Liver (tissue), 9 donors: ENCODE data around the gene H2AZ2. TPM values are rescaled to one million over a fixed set of nuclear protein-coding genes. Genes with fewer than 3 reads are reported as not detected.

Source experiments
- DNase-seq: peaks from one replicate; pipeline ENCODE4 v3.0.0-alpha.2; 2017; ENCODE audit warnings: low spot score
- H3K27ac ChIP-seq, 2 donors: one replicate each; pipeline ENCODE4 v1.7.0; 2013; ENCODE audit warnings: inconsistent platforms in 2 of 2, low read length in 2 of 2, control low read depth in 1 of 2, low read depth in 1 of 2, mild to moderate bottlenecking in 1 of 2
- H3K27me3 ChIP-seq, 4 donors: one replicate each; pipeline versions ENCODE4 v1.6.1 to v1.7.0; 2013; ENCODE audit warnings: low read length in 3 of 4, inconsistent platforms in 1 of 4, mild to moderate bottlenecking in 1 of 4, moderate library complexity in 1 of 4; ENCODE audit not compliant: control insufficient read depth in 4 of 4, insufficient read depth in 4 of 4
- H3K36me3 ChIP-seq, 4 donors: one replicate each; pipeline versions ENCODE4 v1.6.1 to v1.7.0; 2013; ENCODE audit warnings: low read length in 3 of 4, mild to moderate bottlenecking in 3 of 4, low read depth in 1 of 4, moderate library complexity in 1 of 4; ENCODE audit not compliant: control insufficient read depth in 4 of 4, insufficient read depth in 3 of 4
- H3K4me1 ChIP-seq, 4 donors: one replicate each; pipeline versions ENCODE4 v1.6.1 to v1.7.0; 2013; ENCODE audit warnings: low read length in 3 of 4, mild to moderate bottlenecking in 3 of 4, moderate library complexity in 1 of 4; ENCODE audit not compliant: control insufficient read depth in 4 of 4, insufficient read depth in 4 of 4
- H3K4me3 ChIP-seq, 3 donors: one replicate each; pipeline versions ENCODE4 v1.6.1 to v1.7.0; 2013; ENCODE audit warnings: low read length in 3 of 3, control low read depth in 1 of 3, low read depth in 1 of 3, mild to moderate bottlenecking in 1 of 3
- H3K9ac ChIP-seq, 2 donors: one replicate each; pipeline ENCODE4 v1.7.0; 2013; ENCODE audit warnings: low read length in 2 of 2, mild to moderate bottlenecking in 2 of 2, moderate library complexity in 2 of 2, control low read depth in 1 of 2, low read depth in 1 of 2
- H3K9me3 ChIP-seq, 4 donors: one replicate each; pipeline versions ENCODE4 v1.6.1 to v1.7.0; 2013; ENCODE audit warnings: low read length in 3 of 4; ENCODE audit not compliant: control insufficient read depth in 4 of 4
- EGR1 ChIP-seq, 2 donors: IDR thresholded peaks; 2 replicates each; pipeline ENCODE4 v1.6.1; 2016 to 2018; ENCODE audit warnings: antibody characterized with exemption in 2 of 2, low read depth in 2 of 2
- FOXA2 ChIP-seq: IDR thresholded peaks from 2 replicates; pipeline ENCODE4 v1.6.1; 2016; ENCODE audit warnings: antibody characterized with exemption
- GABPA ChIP-seq, 2 donors: IDR thresholded peaks in 1 of 2; conservative IDR thresholded peaks in 1 of 2; 2 replicates each; pipeline ENCODE4 v1.6.1; 2016; ENCODE audit warnings: antibody characterized with exemption in 2 of 2, mild to moderate bottlenecking in 1 of 2, moderate library complexity in 1 of 2
- HNF4G ChIP-seq: IDR thresholded peaks from 2 replicates; pipeline ENCODE4 v1.6.1; 2016; ENCODE audit warnings: antibody characterized with exemption
- JUND ChIP-seq, 2 donors: IDR thresholded peaks; 2 replicates each; pipeline ENCODE4 v1.6.1; 2016; ENCODE audit warnings: antibody characterized with exemption in 2 of 2
- NR2F2 ChIP-seq: IDR thresholded peaks from 2 replicates; pipeline ENCODE4 v1.6.1; 2016; ENCODE audit warnings: antibody characterized with exemption
- RAD21 ChIP-seq, 2 donors: IDR thresholded peaks; 2 replicates each; pipeline ENCODE4 v1.6.1; 2016; ENCODE audit warnings: antibody characterized with exemption in 2 of 2, mild to moderate bottlenecking in 2 of 2
- RXRA ChIP-seq, 2 donors: IDR thresholded peaks; 2 replicates each; pipeline ENCODE4 v1.6.1; 2017 to 2018; ENCODE audit warnings: antibody characterized with exemption in 2 of 2, mild to moderate bottlenecking in 1 of 2
- SP1 ChIP-seq: IDR thresholded peaks from 2 replicates; pipeline ENCODE4 v1.6.1; 2018; ENCODE audit warnings: antibody characterized with exemption, mild to moderate bottlenecking
- TAF1 ChIP-seq: conservative IDR thresholded peaks from 2 replicates; pipeline ENCODE4 v1.6.1; 2016; ENCODE audit warnings: antibody characterized with exemption, mild to moderate bottlenecking
- YY1 ChIP-seq: IDR thresholded peaks from 2 replicates; pipeline ENCODE4 v1.6.1; 2016; ENCODE audit warnings: antibody characterized with exemption, mild to moderate bottlenecking
- WGBS: extraction: QIAGEN DNeasy Blood & Tissue Kit; methylation state at CpG from one replicate; pipeline ENCODE4 v1.1.7; 2013; 5-methylcytosine and 5-hydroxymethylcytosine counted together
- polyA plus RNA-seq, 2 donors: library from polyadenylated mRNA; stranded (reverse) in 1 of 2; unstranded in 1 of 2; fragments of 200-250 nt in 1 of 2; fragments of >200 nt in 1 of 2; fragmentation: Nextera tagmentation in 1 of 2; extraction: Ambion mirVana in 1 of 2; gene quantifications; one replicate each; pipeline versions ENCODE4 v1.2.1 to v1.2.3, GENCODE V29; 2013 to 2015
- total RNA-seq, 2 donors: library from RNA; depleted of rRNA; stranded (reverse); fragments of >200 nt; gene quantifications; one replicate each; pipeline ENCODE4 v1.2.3, GENCODE V29; 2014
- TF ChIP-seq, protein P1 (sequence below): IDR thresholded peaks from 2 replicates; pipeline ENCODE4 v1.6.1; 2016; ENCODE audit warnings: antibody characterized with exemption
- TF ChIP-seq, protein P2 (sequence below): IDR thresholded peaks from 2 replicates; pipeline ENCODE4 v1.6.1; 2016; ENCODE audit warnings: antibody characterized with exemption
- donor health status: healthy.
- donor health status: healthy.
- donor health status: healthy.
- donor health status: healthy.
- donor health status: healthy.

H2AZ2 gene
- total and polyA plus RNA-seq, 4 donors = 51.3 to 182 (median 69.5) TPM

DNA sequence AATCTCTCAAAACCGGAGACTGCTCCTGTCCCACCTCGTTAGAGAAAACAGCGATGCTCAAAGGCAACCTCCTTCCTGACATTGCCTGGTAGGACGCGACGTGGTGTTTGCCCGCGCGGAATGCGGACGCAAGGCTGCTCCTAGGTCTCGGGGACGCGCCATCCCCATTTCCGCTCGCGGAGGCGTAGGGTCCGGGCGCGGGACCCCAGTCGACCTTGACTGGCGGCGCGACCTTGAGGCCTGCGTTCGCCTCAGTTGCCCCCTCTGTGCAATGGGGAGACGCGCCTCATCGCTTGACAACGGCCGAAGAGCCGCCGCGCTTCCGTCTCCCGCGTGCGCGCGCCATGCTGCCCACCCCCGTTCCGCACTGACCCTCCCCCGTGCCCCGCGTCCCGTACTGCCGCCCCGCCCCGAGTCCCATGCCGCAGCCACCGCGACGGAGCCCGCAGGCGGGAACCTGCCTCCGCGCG is 51.8 kb downstream of the H2AZ2 start:
- H3K36me3 ChIP-seq = peaks cover 5 to 17% (median 11%) of the 10 kb centered on the region in 4 donors
- no peak for DNase-seq
- H3K27ac ChIP-seq = peak overlapping the region; percentile 90 to 100
- no peaks in the 10 kb centered on the region for H3K9me3 ChIP-seq
- under 1% methylated on average over 59 of the region's 59 CpGs for WGBS
- H3K4me1 ChIP-seq = peaks cover 3 to 17% (median 10%) of the 10 kb centered on the region in 4 donors
- TF ChIP-seq JUND (IDR thresholded peaks at IDR 0.05) = no peak
- TF ChIP-seq YY1 = peak; percentile 50
- TF ChIP-seq GABPA (IDR thresholded peaks at IDR 0.05 in 1 of 2, conservative IDR thresholded peaks at IDR 0.05 in 1 of 2) = peak in 1 of 2 donors; percentile 23
- peak in 1 of 2 donors; percentile 6 for TF ChIP-seq RAD21 (IDR thresholded peaks at IDR 0.05)
- peak overlapping the region; percentile 61 to 92 (median 81) for H3K4me3 ChIP-seq
- no peaks in the 10 kb centered on the region for H3K27me3 ChIP-seq
- peak overlapping the region; percentile 59 to 86 for H3K9ac ChIP-seq

- Histone ChIP-seq H3K36me3 (peaks cover 0 to 5% (median under 1%) of the 10 kb centered on the region in 4 donors), H3K27ac (no peak overlapping the region), H3K27me3 (no peaks in the 10 kb centered on the region), H3K4me1 (peaks cover 3 to 17% (median 10%) of the 10 kb centered on the region in 4 donors), H3K4me3 (no peak overlapping the region), H3K9ac (no peak overlapping the region), H3K9me3 (no peaks in the 10 kb centered on the region)
- WGBS = 59% methylated on average over 3 of the region's 3 CpGs
- no peak for DNase-seq
- TF ChIP-seq RXRA (IDR thresholded peaks at IDR 0.05) (no peak), SP1 (no peak), EGR1 (IDR thresholded peaks at IDR 0.05; ENCODE audit: low read depth in 2 of 2) (no peak)
- TF ChIP-seq, protein P1, sequence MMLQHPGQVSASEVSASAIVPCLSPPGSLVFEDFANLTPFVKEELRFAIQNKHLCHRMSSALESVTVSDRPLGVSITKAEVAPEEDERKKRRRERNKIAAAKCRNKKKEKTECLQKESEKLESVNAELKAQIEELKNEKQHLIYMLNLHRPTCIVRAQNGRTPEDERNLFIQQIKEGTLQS = no peak
These were observed 53.6 kb downstream of the H2AZ2 start for GRCh38 chr7:44794331-44794730.

- no peak for DNase-seq
- 89% methylated on average over 5 of the region's 5 CpGs for WGBS
- TF ChIP-seq JUND (IDR thresholded peaks at IDR 0.05) (no peak), YY1 (no peak), SP1 (no peak), GABPA (IDR thresholded peaks at IDR 0.05 in 1 of 2, conservative IDR thresholded peaks at IDR 0.05 in 1 of 2) (no peak), EGR1 (IDR thresholded peaks at IDR 0.05; ENCODE audit: low read depth in 2 of 2) (no peak), HNF4G (no peak), TAF1 (no peak), FOXA2 (no peak), NR2F2 (no peak), RXRA (IDR thresholded peaks at IDR 0.05) (no peak)
- TF ChIP-seq, protein P1 = no peak
- TF ChIP-seq, protein P2, sequence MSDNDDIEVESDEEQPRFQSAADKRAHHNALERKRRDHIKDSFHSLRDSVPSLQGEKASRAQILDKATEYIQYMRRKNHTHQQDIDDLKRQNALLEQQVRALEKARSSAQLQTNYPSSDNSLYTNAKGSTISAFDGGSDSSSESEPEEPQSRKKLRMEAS = no peak
- Histone ChIP-seq H3K9me3 (no peaks in the 10 kb centered on the region), H3K27me3 (no peaks in the 10 kb centered on the region), H3K4me3 (no peak overlapping the region), H3K4me1 (peaks cover 3 to 16% (median 9%) of the 10 kb centered on the region in 4 donors), H3K9ac (no peak overlapping the region), H3K36me3 (peaks cover 0 to 4% (median 0%) of the 10 kb centered on the region in 4 donors), H3K27ac (no peak overlapping the region)
These were observed 54.0 kb downstream of the H2AZ2 start for GRCh38 chr7:44793919-44794318.
